Measurements from ENCODE around the gene MYDGF. TPM values are rescaled to one million over a fixed set of nuclear protein-coding genes. Genes with fewer than 3 reads are reported as not detected.
A peak's percentile ranks its signal among the peaks of the same experiment; 100 is the strongest.

Gene MYDGF
- total RNA-seq, 2 experiments from 2014 or later = 73.3 to 77.3 TPM

DNA sequence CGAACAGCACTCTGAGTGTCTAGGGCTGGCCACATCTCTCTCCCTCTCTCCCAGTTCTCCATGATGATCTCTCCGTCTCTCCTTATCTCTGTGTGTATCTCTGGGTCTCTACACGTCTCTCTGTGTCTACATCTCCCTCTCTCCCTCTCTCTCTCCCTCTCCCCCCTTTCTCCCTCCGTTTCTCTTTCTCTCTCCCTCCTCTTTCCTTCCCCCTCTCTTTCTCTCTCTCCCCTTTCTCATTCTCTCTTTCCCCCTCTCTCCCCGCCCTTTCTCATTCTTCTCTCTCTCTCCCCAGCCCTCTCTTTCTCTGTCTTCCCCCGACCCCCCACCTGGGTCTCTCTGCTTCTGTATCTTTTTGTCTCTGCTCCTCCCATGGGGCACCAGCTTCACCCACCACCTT is 52.1 kb downstream of the MYDGF start:
- Histone ChIP-seq H3K36me3 (ENCODE audit: insufficient read depth, low read length) (no peaks in the 10 kb centered on the region), H3K4me3 (ENCODE audit: low read depth, low read length, poor library complexity, severe bottlenecking) (no peak overlapping the region), H2AFZ (ENCODE audit: low read length) (no peak overlapping the region), H3K79me2 (ENCODE audit: insufficient read depth, low read depth, low read length) (no peaks in the 10 kb centered on the region), H4K20me1 (ENCODE audit: insufficient read depth, low read length) (no peaks in the 10 kb centered on the region), H3K9me2 (ENCODE audit: insufficient read depth, low read length) (no peaks in the 10 kb centered on the region), H3K4me2 (ENCODE audit: low read length) (no peak overlapping the region), H3K9me3 (ENCODE audit: low read length) (no peaks in the 10 kb centered on the region), H3K4me1 (ENCODE audit: insufficient read depth, low read length, poor library complexity, severe bottlenecking) (no peaks in the 10 kb centered on the region), H3K27ac (ENCODE audit: low read depth, low read length, poor library complexity, severe bottlenecking) (no peak overlapping the region)
- intact Hi-C loops (cut with micrococcal nuclease; ENCODE audit: unreplicated experiment) = no loop called here
- CTCF ChIA-PET (ENCODE audit: unreplicated experiment) = no interaction called here
- DNase-seq (ENCODE audit: low spot score) = no peak
- no TSS peak for BruUV-seq (replicated peaks)
- TF ChIP-seq CTCF (conservative IDR thresholded peaks at IDR 0.05; ENCODE audit: low read length) (no peak), EZH2phosphoT487 (IDR thresholded peaks at IDR 0.05; ENCODE audit: borderline replicate concordance, low read depth, low read length) (no peak)
- POLR2A ChIA-PET = no interaction called here

DNA sequence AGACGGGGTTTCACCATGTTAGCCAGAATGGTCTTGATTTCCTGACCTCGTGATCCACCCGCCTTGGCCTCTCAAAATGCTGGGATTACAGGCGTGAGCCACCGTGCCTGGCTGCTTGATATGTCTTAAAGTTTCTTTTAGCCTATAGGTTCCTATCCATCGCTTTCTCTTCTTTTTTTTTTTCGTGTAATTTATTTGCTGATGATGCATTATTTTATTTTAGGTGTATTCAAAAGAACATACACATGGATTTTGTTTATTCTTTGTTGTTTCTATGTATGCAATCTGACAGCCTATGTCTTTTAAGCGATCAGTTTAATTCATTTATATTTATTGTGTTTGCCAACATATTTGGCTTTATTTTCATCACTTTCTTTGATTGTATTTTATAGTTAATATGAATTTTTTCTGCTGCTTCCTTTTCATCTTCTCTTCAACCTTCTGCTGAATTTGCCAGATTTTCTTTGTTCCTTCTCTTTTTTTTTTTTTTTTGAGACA is 56.8 kb downstream of the MYDGF start:
- TF ChIP-seq EZH2phosphoT487 (IDR thresholded peaks at IDR 0.05; ENCODE audit: borderline replicate concordance, low read depth, low read length) = no peak
- no peak for TF ChIP-seq CTCF (conservative IDR thresholded peaks at IDR 0.05; ENCODE audit: low read length)
- DNase-seq (ENCODE audit: low spot score) = no peak
- Histone ChIP-seq H3K79me2 (ENCODE audit: insufficient read depth, low read depth, low read length) (no peaks in the 10 kb centered on the region), H3K9me3 (ENCODE audit: low read length) (no peaks in the 10 kb centered on the region), H3K36me3 (ENCODE audit: insufficient read depth, low read length) (no peaks in the 10 kb centered on the region), H3K4me1 (ENCODE audit: insufficient read depth, low read length, poor library complexity, severe bottlenecking) (peaks cover 8% of the 10 kb centered on the region), H3K27ac (ENCODE audit: low read depth, low read length, poor library complexity, severe bottlenecking) (no peak overlapping the region), H4K20me1 (ENCODE audit: insufficient read depth, low read length) (no peaks in the 10 kb centered on the region), H3K9me2 (ENCODE audit: insufficient read depth, low read length) (no peaks in the 10 kb centered on the region), H2AFZ (ENCODE audit: low read length) (no peak overlapping the region), H3K4me3 (ENCODE audit: low read depth, low read length, poor library complexity, severe bottlenecking) (no peak overlapping the region), H3K4me2 (ENCODE audit: low read length) (no peak overlapping the region)
- CTCF ChIA-PET (ENCODE audit: unreplicated experiment) = no interaction called here
- POLR2A ChIA-PET = no interaction called here
- no TSS peak for BruUV-seq (replicated peaks)
- intact Hi-C loops (cut with micrococcal nuclease; ENCODE audit: unreplicated experiment) = no loop called here

DNA sequence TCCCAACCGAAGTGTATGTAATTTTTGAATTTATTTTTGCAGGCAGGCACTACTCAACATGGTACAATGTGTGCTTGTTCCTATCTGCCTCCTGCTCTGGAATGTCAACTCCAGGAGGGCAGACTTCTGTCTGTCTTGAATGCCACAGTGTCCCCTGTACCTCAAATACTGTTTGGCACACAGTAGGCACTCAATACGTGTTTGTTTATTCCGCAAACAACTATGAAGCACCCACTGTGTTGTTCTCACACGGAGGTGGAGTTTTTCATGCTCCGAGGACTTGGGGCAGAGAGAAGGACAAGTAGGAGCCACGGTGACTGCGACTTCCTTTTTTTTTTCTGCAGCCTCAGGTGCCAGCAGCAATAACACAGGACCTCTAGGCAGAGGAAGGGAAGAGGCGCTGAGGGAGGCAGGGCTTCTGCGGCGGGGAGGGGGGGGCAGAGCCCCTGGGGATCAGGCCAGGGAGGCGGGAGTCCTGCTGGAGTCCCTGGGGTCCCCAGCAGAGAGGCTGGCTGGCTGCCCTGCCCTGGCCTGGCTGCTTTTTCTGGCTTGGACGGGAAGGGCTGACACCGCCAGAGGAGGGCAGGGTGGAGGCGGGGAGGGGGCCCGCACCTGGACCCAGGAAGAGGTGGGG is 60.1 kb downstream of the MYDGF start:
- no TSS peak for BruUV-seq (replicated peaks)
- ChIA-PET POLR2A (interaction anchor here (0.7 kb wide), 1 partner anchor 1916 kb away, joined by 7 read pairs; no protein-coding TSS in a partner anchor), CTCF (ENCODE audit: unreplicated experiment) (no interaction called here)
- Histone ChIP-seq H4K20me1 (ENCODE audit: insufficient read depth, low read length) (no peaks in the 10 kb centered on the region), H3K4me1 (ENCODE audit: insufficient read depth, low read length, poor library complexity, severe bottlenecking) (peaks cover 8% of the 10 kb centered on the region), H2AFZ (ENCODE audit: low read length) (no peak overlapping the region), H3K4me2 (ENCODE audit: low read length) (peak overlapping the region; percentile 30), H3K79me2 (ENCODE audit: insufficient read depth, low read depth, low read length) (no peaks in the 10 kb centered on the region), H3K4me3 (ENCODE audit: low read depth, low read length, poor library complexity, severe bottlenecking) (no peak overlapping the region), H3K27ac (ENCODE audit: low read depth, low read length, poor library complexity, severe bottlenecking) (no peak overlapping the region), H3K9me2 (ENCODE audit: insufficient read depth, low read length) (no peaks in the 10 kb centered on the region), H3K36me3 (ENCODE audit: insufficient read depth, low read length) (no peaks in the 10 kb centered on the region), H3K9me3 (ENCODE audit: low read length) (no peaks in the 10 kb centered on the region)
- DNase-seq (ENCODE audit: low spot score) = peak; percentile 38
- TF ChIP-seq EZH2phosphoT487 (IDR thresholded peaks at IDR 0.05; ENCODE audit: borderline replicate concordance, low read depth, low read length) = no peak
- TF ChIP-seq CTCF (conservative IDR thresholded peaks at IDR 0.05; ENCODE audit: low read length) = no peak
- intact Hi-C loops (cut with micrococcal nuclease; ENCODE audit: unreplicated experiment) = no loop called here
